Ishikawa (cell line): ENCODE measurements around the gene ERBB2.

ENCODE experiments used
- CEBPB ChIP-seq: IDR thresholded peaks from 2 replicates; pipeline ENCODE4 v1.6.1; 2012
- CREB1 ChIP-seq: IDR thresholded peaks from 2 replicates; pipeline ENCODE4 v1.6.1; 2012; ENCODE audit warnings: low read depth
- EGR1 ChIP-seq: IDR thresholded peaks from 2 replicates; pipeline ENCODE4 v1.6.1; 2012
- EP300 ChIP-seq: IDR thresholded peaks from 2 replicates; pipeline ENCODE4 v1.6.1; 2012; ENCODE audit warnings: borderline replicate concordance
- FOXM1 ChIP-seq: IDR thresholded peaks from 2 replicates; pipeline ENCODE4 v1.6.1; 2012; ENCODE audit warnings: low read depth, borderline replicate concordance
- MAX ChIP-seq: IDR thresholded peaks from 2 replicates; pipeline ENCODE4 v1.6.1; 2012
- NFIC ChIP-seq: IDR thresholded peaks from 2 replicates; pipeline ENCODE4 v1.6.1; 2012
- RAD21 ChIP-seq: IDR thresholded peaks from 2 replicates; pipeline ENCODE4 v1.6.1; 2012; ENCODE audit warnings: low read depth
- REST ChIP-seq: IDR thresholded peaks from 2 replicates; pipeline ENCODE4 v1.6.1; 2012; ENCODE audit warnings: low read depth, mild to moderate bottlenecking
- TAF1 ChIP-seq: IDR thresholded peaks from 2 replicates; pipeline ENCODE4 v1.6.1; 2012; ENCODE audit warnings: low read depth, mild to moderate bottlenecking
- TCF12 ChIP-seq: IDR thresholded peaks from 2 replicates; pipeline ENCODE4 v1.6.1; 2012; ENCODE audit warnings: low read depth
- TEAD4 ChIP-seq: IDR thresholded peaks from 2 replicates; pipeline ENCODE4 v1.6.1; 2012
- USF1 ChIP-seq: IDR thresholded peaks from 2 replicates; pipeline ENCODE4 v1.6.1; 2012
- YY1 ChIP-seq: IDR thresholded peaks from 2 replicates; pipeline ENCODE4 v1.6.1; 2012; ENCODE audit warnings: low read depth
- ZBTB7A ChIP-seq: IDR thresholded peaks from 2 replicates; pipeline ENCODE4 v1.6.1; 2012; ENCODE audit warnings: low read depth

Gene ERBB2

GRCh38 chr17:39711851-39712250 is 12.0 kb downstream of the ERBB2 start:
- TF ChIP-seq REST, result no peak
- TF ChIP-seq NFIC, result no peak
- no peak for TF ChIP-seq USF1
- TF ChIP-seq EP300, result no peak
- TF ChIP-seq EGR1, result no peak
- no peak for TF ChIP-seq MAX
- TF ChIP-seq TEAD4, result no peak
- no peak for TF ChIP-seq TAF1

GRCh38 chr17:39714234-39714633 is 14.4 kb downstream of the ERBB2 start:
- TF ChIP-seq EP300, result no peak
- TF ChIP-seq CEBPB, result no peak
- no peak for TF ChIP-seq ZBTB7A
- no peak for TF ChIP-seq YY1
- no peak for TF ChIP-seq FOXM1
- TF ChIP-seq MAX, result no peak
- no peak for TF ChIP-seq USF1
- no peak for TF ChIP-seq RAD21
- no peak for TF ChIP-seq TAF1
- no peak for TF ChIP-seq TCF12
- no peak for TF ChIP-seq CREB1
- TF ChIP-seq EGR1, result no peak
- no peak for TF ChIP-seq REST
- TF ChIP-seq NFIC, result no peak
- TF ChIP-seq TEAD4, result no peak

- TF ChIP-seq MAX (no peak), TAF1 (no peak), YY1 (no peak), ZBTB7A (no peak), USF1 (no peak), EGR1 (no peak), TEAD4 (no peak), TCF12 (no peak), REST (no peak), CEBPB (no peak), NFIC (no peak), CREB1 (no peak), FOXM1 (no peak), RAD21 (no peak), EP300 (no peak)
Observed at GRCh38 chr17:39715375-39716072, 15.7 kb downstream of the ERBB2 start.
